HepG2 (cell line): ENCODE results near the gene STARD10. TPM values are rescaled to one million over a fixed set of nuclear protein-coding genes. Genes with fewer than 3 reads are reported as not detected.

Experiments
- ATAC-seq: fragments of 200-7000 bp; cut with Tn5 transposase; 3 replicates; pipeline ENCODE4 v1.9.1; 2020; ENCODE audit warnings: mild to moderate bottlenecking, moderate library complexity
- BruUV-seq: library from RNA; stranded (reverse); fragments of 400-500 nt; replicated peaks from 2 replicates; lab custom pipeline; 2021; lab: Mats Ljungman, UMichigan
- CTCF ChIA-PET: fragments of 300-600 bp; formaldehyde crosslinking; extraction: SDS; loops from one replicate; lab custom pipeline; 2021; ENCODE audit warnings: low total read pairs, inconsistent platforms, low intra/inter-chr PET ratio; lab: Yijun Ruan, JAX
- POLR2A ChIA-PET: fragments of 350-600 bp; sonication (Branson Sonifier 250); formaldehyde crosslinking; loops from one replicate; lab custom pipeline; 2020; ENCODE audit warnings: antibody characterized with exemption, inconsistent platforms; lab: Yijun Ruan, JAX
- DNase-seq: peaks from one replicate; pipeline ENCODE4 v3.0.0-alpha.2; 2015; ENCODE audit warnings: low spot score
- FAIRE-seq: peaks from 3 replicates; lab custom pipeline; 2011; peaks lifted over from hg19 to GRCh38; lab: Jason Lieb, UNC
- H2AFZ ChIP-seq: one replicate; pipeline ENCODE4 v1.6.1; 2011; ENCODE audit warnings: low read length, inconsistent platforms
- H3K27ac ChIP-seq: fragments of 300-600 bp; 3 replicates; pipeline ENCODE4 v1.8.0; 2011; ENCODE audit warnings: mixed run types, mild to moderate bottlenecking, mixed read lengths, low read length, inconsistent platforms; ENCODE audit not compliant: insufficient read depth; ENCODE audit errors: extremely low read length
- H3K27me3 ChIP-seq, 2 experiments: fragments of 200-600 bp in 1 of 2; 2 replicates in 1 of 2; 3 replicates in 1 of 2; pipeline versions ENCODE4 v1.6.0 to v1.8.0; 2011; ENCODE audit warnings: low read length in 2 of 2, mild to moderate bottlenecking in 2 of 2, moderate library complexity in 2 of 2, inconsistent platforms in 1 of 2; ENCODE audit not compliant: insufficient read depth in 2 of 2, control insufficient read depth in 1 of 2
- H3K36me3 ChIP-seq, 2 experiments: fragments of 200-600 bp in 1 of 2; replicated peaks in 1 of 2; 2 replicates in 1 of 2; 3 replicates in 1 of 2; pipeline versions ENCODE4 v1.5.1 to v1.8.0; 2011; ENCODE audit warnings: low read length in 2 of 2, inconsistent platforms in 1 of 2; ENCODE audit not compliant: insufficient read depth in 2 of 2, control insufficient read depth in 1 of 2
- H3K4me1 ChIP-seq: 2 replicates; pipeline ENCODE4 v1.5.1; 2012; ENCODE audit warnings: low read length, inconsistent platforms; ENCODE audit not compliant: insufficient read depth
- H3K4me2 ChIP-seq: 2 replicates; pipeline ENCODE4 v1.6.0; 2011; ENCODE audit warnings: low read depth, low read length, inconsistent platforms
- H3K4me3 ChIP-seq, 3 experiments: fragments of 200-600 bp in 1 of 3; sonication (generic), shearing (Covaris generic) in 1 of 3; replicated peaks in 1 of 3; 2 replicates each; pipeline ENCODE4 v1.5.1; 2011 to 2016; ENCODE audit warnings: low read length in 3 of 3, inconsistent platforms in 2 of 3, low read depth in 2 of 3, mild to moderate bottlenecking in 2 of 3, control low read depth in 1 of 3, mixed read lengths in 1 of 3; ENCODE audit not compliant: insufficient read depth in 1 of 3
- H3K79me2 ChIP-seq: one replicate; pipeline ENCODE4 v1.6.1; 2011; ENCODE audit warnings: low read length, inconsistent platforms; ENCODE audit not compliant: insufficient read depth
- H3K9ac ChIP-seq: 2 replicates; pipeline ENCODE4 v1.6.0; 2011; ENCODE audit warnings: mild to moderate bottlenecking, low read depth, low read length, inconsistent platforms; ENCODE audit not compliant: insufficient read depth
- H3K9me3 ChIP-seq: 2 replicates; pipeline ENCODE4 v1.5.1; 2012; ENCODE audit warnings: mild to moderate bottlenecking, low read length
- H4K20me1 ChIP-seq: 2 replicates; pipeline ENCODE4 v1.6.0; 2011; ENCODE audit warnings: inconsistent platforms, mild to moderate bottlenecking, low read length, moderate library complexity; ENCODE audit not compliant: insufficient read depth
- CREB3 ChIP-seq: sonication (generic); formaldehyde crosslinking; IDR thresholded peaks from 2 replicates; pipeline ENCODE4 v1.5.0; 2020; ENCODE audit warnings: missing genetic modification reagents
- HBP1 ChIP-seq: IDR thresholded peaks from 2 replicates; pipeline ENCODE4 v1.6.1; 2016; ENCODE audit warnings: low read depth, control low read depth
- HIC2 ChIP-seq: sonication (generic); formaldehyde crosslinking; IDR thresholded peaks from 2 replicates; pipeline ENCODE4 v1.9.0; 2022; ENCODE audit warnings: low read depth, missing genetic modification reagents
- JDP2 ChIP-seq: sonication (generic); formaldehyde crosslinking; IDR thresholded peaks from 2 replicates; pipeline ENCODE4 v1.8.1; 2022; ENCODE audit warnings: missing genetic modification reagents, borderline replicate concordance
- NFIB ChIP-seq: sonication (generic); formaldehyde crosslinking; IDR thresholded peaks from 2 replicates; pipeline ENCODE4 v1.9.0; 2021; ENCODE audit warnings: missing genetic modification reagents, mild to moderate bottlenecking, borderline replicate concordance
- PRDM4 ChIP-seq: sonication (generic); formaldehyde crosslinking; IDR thresholded peaks from 2 replicates; pipeline ENCODE4 v1.9.0; 2021; ENCODE audit warnings: missing genetic modification reagents, borderline replicate concordance
- SP4 ChIP-seq: sonication (generic); formaldehyde crosslinking; IDR thresholded peaks from 2 replicates; pipeline ENCODE4 v1.8.1; 2023; ENCODE audit warnings: mild to moderate bottlenecking, missing genetic modification reagents
- THAP7 ChIP-seq: sonication (generic); formaldehyde crosslinking; IDR thresholded peaks from 2 replicates; pipeline ENCODE4 v1.8.1; 2023; ENCODE audit warnings: mild to moderate bottlenecking, missing genetic modification reagents
- TIGD3 ChIP-seq: sonication (generic); formaldehyde crosslinking; IDR thresholded peaks from 2 replicates; pipeline ENCODE4 v1.5.1; 2020; ENCODE audit warnings: mild to moderate bottlenecking, missing genetic modification reagents, borderline replicate concordance
- ZBTB26 ChIP-seq: IDR thresholded peaks from 2 replicates; pipeline ENCODE4 v1.6.1; 2016; ENCODE audit warnings: missing compliant biosample characterization, missing genetic modification reagents, borderline replicate concordance
- ZNF468 ChIP-seq: sonication (generic); formaldehyde crosslinking; IDR thresholded peaks from 2 replicates; pipeline ENCODE4 v1.8.0; 2022; ENCODE audit warnings: mild to moderate bottlenecking, moderate library complexity, missing genetic modification reagents
- ZNF674 ChIP-seq: sonication (generic); formaldehyde crosslinking; IDR thresholded peaks from 2 replicates; pipeline ENCODE4 v1.5.0; 2020; ENCODE audit warnings: low read depth, mild to moderate bottlenecking, missing genetic modification reagents
- WGBS: methylation state at CpG from one replicate; pipeline ENCODE4 v1.1.6; 2017; ENCODE audit warnings: low lambda C conversion rate; 5-methylcytosine and 5-hydroxymethylcytosine counted together
- in situ Hi-C: cut with HindIII; loops from 2 replicates; pipeline ENCODE4 v1.10.0; 2017; ENCODE audit warnings: low pct_unique_long_range_greater_than_20kb; ENCODE audit not compliant: extremely low pct_ligation_motif_present
- intact Hi-C: fragments of 100-400 bp; cut with micrococcal nuclease; formaldehyde crosslinking; loops from one replicate; pipeline ENCODE4 v1.10.0; 2022; ENCODE audit not compliant: unreplicated experiment
- polyA plus RNA-seq, 8 experiments: library from polyadenylated mRNA; depleted of rRNA in 3 of 8; stranded (reverse) in 7 of 8; unstranded in 1 of 8; fragments of >200 nt; fragmentation: Illumina TruSeq in 4 of 8; extraction: Trizol in 4 of 8; gene quantifications; 2 replicates each; pipeline versions ENCODE4 v1.2.1 to v1.2.3, GENCODE V29; 2011 to 2016; ENCODE audit warnings: low read depth in 4 of 8, missing spikeins in 1 of 8, mixed read lengths in 1 of 8; ENCODE audit not compliant: insufficient read depth in 1 of 8
- total RNA-seq, 5 experiments: library from RNA; depleted of rRNA; stranded (reverse); fragments of >200 nt; fragmentation: Illumina TruSeq; extraction: Trizol; gene quantifications; 2 replicates each; pipeline ENCODE4 v1.2.3, GENCODE V29; 2016; ENCODE audit warnings: low read depth in 1 of 5

Gene STARD10
- total and polyA plus RNA-seq, 2 of the 13 experiments (the other 11 are each of a cell fraction or from before 2014, with no cell fraction given): 260 to 341 TPM

- ChIA-PET CTCF (interaction anchor here (3.6 kb wide), 1 partner anchor 87 kb away, joined by 25 read pairs; no protein-coding TSS in a partner anchor), POLR2A (interaction anchor here (0.8 to 2.9 kb wide), 9 partner anchors 12 to 365 kb away, joined by 3 to 22 read pairs (median 3); partner anchors contain the start of gene STARD10)
- intact Hi-C loops: loop anchor here (2.0 kb wide), 1 partner anchor 18 kb away; the partner anchor contains the start of gene STARD10
- peak overlapping the region; percentile 99 for H3K4me2 ChIP-seq
- ATAC-seq (peak; percentile 1), FAIRE-seq (no peak), DNase-seq (no peak)
- no TSS peak for BruUV-seq
- H3K4me1 ChIP-seq: peaks cover 46% of the 10 kb centered on the region
- 16% methylated on average over 3 of the region's 4 CpGs for WGBS
- no peaks in the 10 kb centered on the region for H4K20me1 ChIP-seq
- peak overlapping the region; percentile 37 for H3K27ac ChIP-seq
- H3K4me3 ChIP-seq: peak overlapping the region; percentile 73 to 90 (median 82); a peak in 5 of 6 replicates
- H3K36me3 ChIP-seq: no peaks in the 10 kb centered on the region; a peak in 2 of 5 replicates
- peaks cover 20% of the 10 kb centered on the region for H3K79me2 ChIP-seq
- in situ Hi-C loops: no loop called here
- no peaks in the 10 kb centered on the region; a peak in 1 of 5 replicates for H3K27me3 ChIP-seq
- no peak overlapping the region for H2AFZ ChIP-seq
- no peaks in the 10 kb centered on the region for H3K9me3 ChIP-seq
- H3K9ac ChIP-seq: peak overlapping the region; percentile 91
- TF ChIP-seq PRDM4 (CRISPR knock-in tag) (no peak), THAP7 (CRISPR knock-in tag) (peak; percentile 33; the same call in 1 of the 2 replicates), ZNF674 (no peak), CREB3 (CRISPR knock-in tag) (no peak), HBP1 (no peak), ZNF468 (CRISPR knock-in tag) (no peak), NFIB (CRISPR knock-in tag) (no peak), HIC2 (no peak), JDP2 (CRISPR knock-in tag) (no peak), ZBTB26 (CRISPR knock-in tag) (0 out of 2 replicates have a peak, but pooled peaks have one; percentile 6), SP4 (CRISPR knock-in tag) (no peak), TIGD3 (no peak)
Observed at GRCh38 chr11:72812604-72812966, 18.7 kb upstream of the STARD10 start.
